ENCODE results near the gene NT5DC2. TPM values are rescaled to one million over a fixed set of nuclear protein-coding genes. Genes with fewer than 3 reads are reported as not detected.

Gene NT5DC2
- polyA plus RNA-seq, 1 experiment = 186 TPM

DNA sequence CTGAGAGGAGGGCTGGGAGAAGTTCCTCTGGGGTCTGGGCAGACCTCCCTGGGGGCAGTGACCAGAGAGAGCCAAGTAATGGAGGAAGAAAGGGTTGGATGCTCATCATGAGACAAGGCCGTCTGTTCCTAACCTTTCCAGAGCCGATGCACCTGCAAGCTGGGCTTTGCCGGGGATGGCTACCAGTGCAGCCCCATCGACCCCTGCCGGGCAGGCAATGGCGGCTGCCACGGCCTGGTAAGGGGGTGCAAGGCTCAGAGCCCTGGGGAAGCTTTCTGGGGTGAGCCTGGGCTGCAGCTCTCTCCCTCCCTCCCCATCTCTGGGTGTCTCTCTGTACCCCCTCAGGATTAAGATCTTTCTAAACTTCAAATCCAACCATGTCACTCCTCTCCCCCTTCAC, 22.1 kb downstream of the NT5DC2 start:
- no peak overlapping the region for H3K4me3 ChIP-seq (ENCODE audit: low read depth, low read length)
- DNase-seq (ENCODE audit: low read depth) = no peak
- CTCF ChIA-PET = interaction anchor here (0.7 kb wide), 1 partner anchor 15 kb away, joined by 4 read pairs; no protein-coding TSS in a partner anchor
- POLR2A ChIA-PET = no interaction called here
- H3K36me3 ChIP-seq (ENCODE audit: control insufficient read depth, insufficient read depth, low read length) = no peaks in the 10 kb centered on the region
- TF ChIP-seq, protein P1, sequence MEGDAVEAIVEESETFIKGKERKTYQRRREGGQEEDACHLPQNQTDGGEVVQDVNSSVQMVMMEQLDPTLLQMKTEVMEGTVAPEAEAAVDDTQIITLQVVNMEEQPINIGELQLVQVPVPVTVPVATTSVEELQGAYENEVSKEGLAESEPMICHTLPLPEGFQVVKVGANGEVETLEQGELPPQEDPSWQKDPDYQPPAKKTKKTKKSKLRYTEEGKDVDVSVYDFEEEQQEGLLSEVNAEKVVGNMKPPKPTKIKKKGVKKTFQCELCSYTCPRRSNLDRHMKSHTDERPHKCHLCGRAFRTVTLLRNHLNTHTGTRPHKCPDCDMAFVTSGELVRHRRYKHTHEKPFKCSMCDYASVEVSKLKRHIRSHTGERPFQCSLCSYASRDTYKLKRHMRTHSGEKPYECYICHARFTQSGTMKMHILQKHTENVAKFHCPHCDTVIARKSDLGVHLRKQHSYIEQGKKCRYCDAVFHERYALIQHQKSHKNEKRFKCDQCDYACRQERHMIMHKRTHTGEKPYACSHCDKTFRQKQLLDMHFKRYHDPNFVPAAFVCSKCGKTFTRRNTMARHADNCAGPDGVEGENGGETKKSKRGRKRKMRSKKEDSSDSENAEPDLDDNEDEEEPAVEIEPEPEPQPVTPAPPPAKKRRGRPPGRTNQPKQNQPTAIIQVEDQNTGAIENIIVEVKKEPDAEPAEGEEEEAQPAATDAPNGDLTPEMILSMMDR (IDR thresholded peaks at IDR 0.05; ENCODE audit: insufficient read depth, low read depth, low read length) = no peak
- peaks cover 4% of the 10 kb centered on the region for H3K27me3 ChIP-seq (ENCODE audit: control insufficient read depth, insufficient read depth, low read length)

DNA sequence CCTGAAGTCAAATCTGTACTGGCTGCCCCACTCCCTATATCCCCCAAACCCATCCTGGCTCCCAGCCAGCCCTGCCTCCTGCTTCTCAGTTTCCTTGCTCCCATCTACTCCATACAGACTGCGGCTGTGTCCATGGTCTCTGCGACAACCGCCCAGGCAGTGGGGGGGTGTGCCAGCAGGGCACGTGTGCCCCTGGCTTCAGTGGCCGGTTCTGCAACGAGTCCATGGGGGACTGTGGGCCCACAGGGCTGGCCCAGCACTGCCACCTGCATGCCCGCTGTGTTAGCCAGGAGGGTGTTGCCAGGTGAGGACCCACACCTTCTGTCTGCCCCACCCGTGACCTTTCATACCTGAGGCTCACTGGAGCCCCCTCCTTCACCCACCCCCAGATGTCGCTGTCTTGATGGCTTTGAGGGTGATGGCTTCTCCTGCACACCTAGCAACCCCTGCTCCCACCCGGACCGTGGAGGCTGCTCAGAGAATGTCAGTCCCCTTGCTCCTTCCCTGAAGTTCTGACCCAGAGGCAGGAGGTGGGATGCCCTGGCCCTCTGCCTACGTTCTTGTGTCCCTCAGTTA, 23.8 kb downstream of the NT5DC2 start:
- no peak for DNase-seq (ENCODE audit: low read depth)
- CTCF ChIA-PET = no interaction called here
- TF ChIP-seq, protein P1 (IDR thresholded peaks at IDR 0.05; ENCODE audit: insufficient read depth, low read depth, low read length) = no peak
- POLR2A ChIA-PET = no interaction called here
- Histone ChIP-seq H3K4me3 (ENCODE audit: low read depth, low read length) (no peak overlapping the region), H3K27me3 (ENCODE audit: control insufficient read depth, insufficient read depth, low read length) (peaks cover 2% of the 10 kb centered on the region), H3K36me3 (ENCODE audit: control insufficient read depth, insufficient read depth, low read length) (no peaks in the 10 kb centered on the region)

DNA sequence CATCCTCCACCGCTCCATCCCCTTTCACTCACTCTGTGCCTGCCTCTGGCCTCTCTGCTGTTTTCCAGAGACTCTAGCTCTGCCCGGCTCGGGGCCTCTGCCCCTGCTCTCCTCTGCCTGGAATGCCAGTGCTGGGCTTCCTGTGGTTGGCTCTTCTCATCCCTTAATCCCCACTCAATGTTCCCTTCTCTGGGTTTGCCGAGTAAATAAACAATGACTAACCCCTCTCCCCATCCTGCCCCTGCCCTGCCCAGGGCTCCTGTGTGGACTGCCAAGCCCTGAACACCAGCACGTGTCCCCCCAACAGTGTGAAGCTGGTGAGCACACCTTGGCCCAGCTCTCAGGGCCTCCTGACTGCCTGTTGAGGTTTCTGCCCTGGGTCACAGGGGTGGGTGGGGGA, 26.3 kb downstream of the NT5DC2 start:
- TF ChIP-seq, protein P1 (IDR thresholded peaks at IDR 0.05; ENCODE audit: insufficient read depth, low read depth, low read length) = no peak
- H3K4me3 ChIP-seq (ENCODE audit: low read depth, low read length) = no peak overlapping the region
- ChIA-PET CTCF (no interaction called here), POLR2A (no interaction called here)
- no peak for DNase-seq (ENCODE audit: low read depth)
- H3K27me3 ChIP-seq (ENCODE audit: control insufficient read depth, insufficient read depth, low read length) = peaks cover 2% of the 10 kb centered on the region
- H3K36me3 ChIP-seq (ENCODE audit: control insufficient read depth, insufficient read depth, low read length) = no peaks in the 10 kb centered on the region

DNA sequence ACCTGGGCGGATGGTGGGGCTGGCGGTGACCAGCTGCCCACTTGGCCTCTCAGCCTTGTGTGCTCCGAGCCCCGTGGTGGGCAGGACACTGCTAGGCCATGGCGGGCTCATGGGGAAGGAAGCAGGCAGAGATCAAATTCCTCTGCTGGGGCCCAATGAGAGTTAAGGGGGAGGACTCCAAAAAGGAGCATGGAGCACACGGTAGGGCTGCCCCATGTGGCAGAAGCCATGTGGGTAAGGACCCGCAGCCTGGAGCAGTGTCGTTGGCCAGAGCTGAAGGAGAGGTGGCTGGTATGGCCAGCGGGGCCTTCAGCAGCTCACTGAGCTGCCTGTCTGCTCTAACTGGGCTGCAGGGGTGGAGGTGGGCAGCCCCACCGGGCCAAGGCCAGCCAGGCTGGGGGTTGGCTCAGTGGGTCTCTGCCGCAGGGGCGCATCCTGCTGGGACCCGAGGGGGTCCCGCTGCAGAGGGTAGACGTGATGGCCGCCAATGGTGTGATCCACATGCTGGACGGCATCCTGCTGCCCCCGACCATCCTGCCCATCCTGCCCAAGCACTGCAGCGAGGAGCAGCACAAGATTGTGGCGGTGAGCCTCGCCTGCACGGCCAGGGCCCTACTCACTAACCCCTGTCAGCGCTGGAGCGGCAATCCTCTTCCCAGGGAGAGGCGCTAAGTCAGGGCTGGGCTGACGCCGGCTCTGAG, 27.2 kb downstream of the NT5DC2 start:
- POLR2A ChIA-PET = no interaction called here
- Histone ChIP-seq H3K36me3 (ENCODE audit: control insufficient read depth, insufficient read depth, low read length) (no peaks in the 10 kb centered on the region), H3K4me3 (ENCODE audit: low read depth, low read length) (no peak overlapping the region), H3K27me3 (ENCODE audit: control insufficient read depth, insufficient read depth, low read length) (peaks cover 2% of the 10 kb centered on the region)
- DNase-seq (ENCODE audit: low read depth) = no peak
- TF ChIP-seq, protein P1 (IDR thresholded peaks at IDR 0.05; ENCODE audit: insufficient read depth, low read depth, low read length) = no peak
- CTCF ChIA-PET = no interaction called here

DNA sequence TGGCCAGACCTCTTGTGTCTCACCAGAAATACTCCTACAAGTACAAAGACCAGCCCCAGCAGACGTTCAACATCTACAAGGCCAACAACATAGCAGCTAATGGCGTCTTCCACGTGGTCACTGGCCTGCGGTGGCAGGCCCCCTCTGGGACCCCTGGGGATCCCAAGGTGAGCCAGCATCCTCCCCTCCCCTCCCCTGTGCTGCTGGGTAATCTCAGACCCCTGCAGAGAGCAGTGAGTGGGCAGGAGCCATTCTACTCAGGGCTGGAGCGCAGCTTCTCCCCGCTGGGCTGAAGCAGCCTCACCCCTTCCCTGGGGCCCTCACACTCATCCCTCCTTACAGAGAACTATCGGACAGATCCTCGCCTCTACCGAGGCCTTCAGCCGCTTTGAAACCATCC, 28.7 kb downstream of the NT5DC2 start:
- POLR2A ChIA-PET = no interaction called here
- CTCF ChIA-PET = no interaction called here
- TF ChIP-seq, protein P1 (IDR thresholded peaks at IDR 0.05; ENCODE audit: insufficient read depth, low read depth, low read length) = no peak

More for the DNA sequence above, 28.7 kb downstream of the NT5DC2 start:
- Histone ChIP-seq H3K27me3 (ENCODE audit: control insufficient read depth, insufficient read depth, low read length) (no peaks in the 10 kb centered on the region; the same call in 1 of the 2 replicates), H3K36me3 (ENCODE audit: control insufficient read depth, insufficient read depth, low read length) (no peaks in the 10 kb centered on the region), H3K4me3 (ENCODE audit: low read depth, low read length) (no peak overlapping the region)
- DNase-seq (ENCODE audit: low read depth) = no peak

Measured in BJ (cell line).